Thoracic aorta (tissue), 2 donors: ENCODE data around the gene DOCK4. TPM values are rescaled to one million over a fixed set of nuclear protein-coding genes. Genes with fewer than 3 reads are reported as not detected.

Experiments
- ATAC-seq: fragments of 150-250 bp; one replicate; pipeline ENCODE4 v1.8.0; 2017; ENCODE audit warnings: low read depth; ENCODE audit not compliant: insufficient number of reproducible peaks, low FRiP score
- DNase-seq: peaks from one replicate; pipeline ENCODE4 v3.0.0-alpha.2; 2020; ENCODE audit warnings: low spot score
- H3K27ac ChIP-seq, 2 donors: fragments of 200-600 bp; sonication (generic); 1 replicate in 1 of 2; 2 replicates in 1 of 2; pipeline ENCODE4 v1.5.1; 2016; ENCODE audit warnings: mild to moderate bottlenecking in 2 of 2, moderate library complexity in 2 of 2
- H3K27me3 ChIP-seq: fragments of 200-600 bp; sonication (generic); replicated peaks from 2 replicates; pipeline ENCODE4 v1.6.0; 2016; ENCODE audit warnings: mild to moderate bottlenecking; ENCODE audit not compliant: insufficient read depth
- H3K36me3 ChIP-seq: fragments of 200-600 bp; sonication (generic); one replicate; pipeline ENCODE4 v1.5.1; 2016
- H3K4me1 ChIP-seq, 2 donors: fragments of 200-600 bp; sonication (generic); 1 replicate in 1 of 2; 2 replicates in 1 of 2; pipeline versions ENCODE4 v1.5.1 to v1.6.0; 2016; ENCODE audit warnings: low read depth in 2 of 2, mild to moderate bottlenecking in 1 of 2; ENCODE audit not compliant: control insufficient read depth in 1 of 2
- H3K4me3 ChIP-seq: fragments of 200-600 bp; sonication (generic); 2 replicates; pipeline ENCODE4 v1.5.1; 2016; ENCODE audit warnings: mild to moderate bottlenecking
- H3K9me3 ChIP-seq: fragments of 200-600 bp; sonication (generic); 2 replicates; pipeline ENCODE4 v1.5.1; 2016
- total RNA-seq, 2 donors: library from RNA; depleted of rRNA; stranded (reverse); fragments of >200 nt; gene quantifications; one replicate each; pipeline versions ENCODE4 v1.1.0 to v1.2.3, GENCODE V29; 2016
- TF ChIP-seq, protein P1 (sequence below): fragments of 200-600 bp; sonication (generic); IDR thresholded peaks from one replicate; pipeline ENCODE4 v1.5.1; 2019; ENCODE audit warnings: antibody characterized with exemption

DOCK4 gene
- total RNA-seq, 2 donors from 2014 or later: 22.3 to 71.5 TPM

DNA sequence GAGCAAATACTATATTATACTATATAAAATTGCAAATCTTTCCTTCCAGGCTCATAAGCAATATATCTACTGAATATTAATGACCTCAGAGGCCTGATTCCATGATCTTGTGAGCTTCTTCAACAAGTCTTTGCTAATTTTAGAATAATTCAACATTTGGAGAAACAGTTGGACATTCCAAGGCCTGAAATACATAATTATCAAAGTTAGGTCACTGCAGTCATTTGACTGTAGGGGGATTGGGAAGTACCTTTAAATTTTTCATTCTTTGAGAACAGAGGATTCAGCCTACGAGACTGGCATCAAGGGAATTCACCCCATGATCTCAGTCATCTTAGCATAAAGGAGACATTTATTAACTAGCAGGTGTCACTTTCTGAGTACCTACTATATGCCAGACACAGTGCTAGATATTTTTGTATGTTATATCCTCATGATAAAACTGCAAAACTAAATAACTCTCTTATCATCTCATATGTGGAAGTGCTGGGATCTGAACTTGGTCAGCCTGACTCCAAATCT lies 85.4 kb downstream of the DOCK4 start:
- ATAC-seq: no peak
- no peaks in the 10 kb centered on the region for H3K4me1 ChIP-seq
- TF ChIP-seq, protein P1, sequence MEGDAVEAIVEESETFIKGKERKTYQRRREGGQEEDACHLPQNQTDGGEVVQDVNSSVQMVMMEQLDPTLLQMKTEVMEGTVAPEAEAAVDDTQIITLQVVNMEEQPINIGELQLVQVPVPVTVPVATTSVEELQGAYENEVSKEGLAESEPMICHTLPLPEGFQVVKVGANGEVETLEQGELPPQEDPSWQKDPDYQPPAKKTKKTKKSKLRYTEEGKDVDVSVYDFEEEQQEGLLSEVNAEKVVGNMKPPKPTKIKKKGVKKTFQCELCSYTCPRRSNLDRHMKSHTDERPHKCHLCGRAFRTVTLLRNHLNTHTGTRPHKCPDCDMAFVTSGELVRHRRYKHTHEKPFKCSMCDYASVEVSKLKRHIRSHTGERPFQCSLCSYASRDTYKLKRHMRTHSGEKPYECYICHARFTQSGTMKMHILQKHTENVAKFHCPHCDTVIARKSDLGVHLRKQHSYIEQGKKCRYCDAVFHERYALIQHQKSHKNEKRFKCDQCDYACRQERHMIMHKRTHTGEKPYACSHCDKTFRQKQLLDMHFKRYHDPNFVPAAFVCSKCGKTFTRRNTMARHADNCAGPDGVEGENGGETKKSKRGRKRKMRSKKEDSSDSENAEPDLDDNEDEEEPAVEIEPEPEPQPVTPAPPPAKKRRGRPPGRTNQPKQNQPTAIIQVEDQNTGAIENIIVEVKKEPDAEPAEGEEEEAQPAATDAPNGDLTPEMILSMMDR: no peak

DNA sequence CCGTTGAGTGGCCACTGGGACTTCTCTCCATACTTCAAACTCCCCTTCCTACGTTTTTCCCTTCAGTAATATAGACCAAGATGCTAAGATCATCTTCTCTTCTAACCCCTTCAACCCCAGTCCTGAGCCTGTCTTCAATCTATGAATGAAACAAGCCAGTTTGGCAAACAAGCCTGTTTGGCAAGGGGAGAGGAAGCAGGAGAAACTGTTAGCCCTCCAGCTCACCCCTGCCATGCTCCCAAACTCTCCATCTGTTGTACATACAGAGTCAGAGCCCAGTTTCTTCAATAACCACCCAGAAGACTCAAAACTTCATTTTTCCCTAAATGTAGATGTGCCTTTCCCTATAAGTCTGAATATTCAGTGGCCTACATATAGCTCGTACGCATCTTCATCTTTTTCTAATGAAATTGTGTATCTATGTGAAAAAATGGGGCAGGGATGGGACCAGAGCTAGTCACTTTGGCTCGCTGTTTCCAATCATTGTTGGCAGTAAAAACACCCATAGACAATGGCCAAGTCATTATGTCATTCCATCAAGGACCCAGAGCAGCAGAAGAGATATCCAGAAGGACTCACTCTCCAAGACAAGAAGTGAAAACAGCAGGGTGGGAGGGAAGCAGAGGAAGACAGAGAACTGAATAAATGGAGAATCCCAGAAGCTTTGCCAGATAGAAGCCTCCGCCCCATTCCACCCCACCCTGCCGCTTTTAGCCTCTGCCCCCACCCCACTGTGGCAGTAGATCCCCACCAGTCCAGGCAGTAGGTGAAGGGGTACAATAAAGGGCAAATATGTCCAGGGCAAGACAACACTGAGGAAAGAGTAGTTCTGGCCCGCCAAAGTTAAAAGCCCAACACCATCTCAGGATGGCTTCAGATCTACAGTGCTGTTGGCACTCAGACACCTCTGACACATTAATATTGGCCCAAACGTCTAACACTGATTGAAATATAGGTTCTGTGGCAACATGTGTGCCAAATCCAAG lies 87.3 kb downstream of the DOCK4 start:
- TF ChIP-seq, protein P1: no peak
- DNase-seq (no peak), ATAC-seq (no peak)
- no peaks in the 10 kb centered on the region for H3K36me3 ChIP-seq
- no peak overlapping the region for H3K27ac ChIP-seq
- peaks cover 0 to 2% of the 10 kb centered on the region in 2 donors for H3K4me1 ChIP-seq
- no peaks in the 10 kb centered on the region for H3K9me3 ChIP-seq
- H3K4me3 ChIP-seq: no peak overlapping the region
- H3K27me3 ChIP-seq: no peaks in the 10 kb centered on the region

More for the DNA sequence above, 85.4 kb downstream of the DOCK4 start:
- Histone ChIP-seq H3K36me3 (no peaks in the 10 kb centered on the region), H3K27ac (no peak overlapping the region), H3K4me3 (no peak overlapping the region), H3K9me3 (no peaks in the 10 kb centered on the region), H3K27me3 (no peaks in the 10 kb centered on the region)
- DNase-seq: no peak

DNA sequence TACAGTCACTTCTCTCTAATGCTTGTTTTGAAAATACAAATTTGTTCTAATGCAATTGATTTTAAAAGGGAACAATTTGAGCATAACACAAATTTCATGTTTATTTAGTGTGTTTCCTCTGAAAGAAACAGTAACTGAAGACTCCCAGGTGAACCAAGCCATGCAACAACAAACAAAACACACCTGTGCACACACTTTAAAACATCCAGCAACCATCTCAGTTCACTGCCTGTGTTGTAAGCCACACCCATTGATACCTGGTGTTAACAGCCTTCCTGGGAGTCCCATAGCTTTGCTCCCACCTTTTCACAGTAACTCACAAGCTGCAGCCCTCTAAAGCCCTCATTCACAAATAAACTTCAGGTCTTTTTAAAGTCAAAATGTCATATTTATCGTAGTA lies 89.3 kb downstream of the DOCK4 start:
- Histone ChIP-seq H3K27me3 (no peaks in the 10 kb centered on the region), H3K4me3 (no peak overlapping the region), H3K27ac (no peak overlapping the region), H3K9me3 (no peaks in the 10 kb centered on the region), H3K4me1 (peaks cover 8 to 10% of the 10 kb centered on the region in 2 donors), H3K36me3 (no peaks in the 10 kb centered on the region)
- TF ChIP-seq, protein P1: no peak
- ATAC-seq (no peak), DNase-seq (no peak)

DNA sequence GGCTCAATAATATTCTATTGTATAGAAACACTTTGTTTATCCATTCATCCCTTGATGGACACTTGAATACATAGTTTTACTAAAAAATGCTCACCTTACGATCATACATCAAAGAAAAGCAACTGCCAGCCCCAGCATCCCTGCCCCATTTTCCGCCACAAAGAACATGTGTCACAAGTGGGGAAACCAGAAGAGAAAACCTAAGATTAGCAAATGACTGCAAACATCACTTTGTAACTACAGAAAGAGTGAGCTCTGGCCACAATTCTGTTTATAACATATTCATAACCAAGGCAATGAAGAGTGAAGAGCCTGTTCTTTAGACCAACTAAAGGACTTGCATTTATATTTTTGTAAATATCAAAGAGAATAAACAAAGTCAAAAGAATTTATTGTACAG lies 89.8 kb downstream of the DOCK4 start:
- TF ChIP-seq, protein P1: no peak
- H3K4me3 ChIP-seq: no peak overlapping the region

DNA sequence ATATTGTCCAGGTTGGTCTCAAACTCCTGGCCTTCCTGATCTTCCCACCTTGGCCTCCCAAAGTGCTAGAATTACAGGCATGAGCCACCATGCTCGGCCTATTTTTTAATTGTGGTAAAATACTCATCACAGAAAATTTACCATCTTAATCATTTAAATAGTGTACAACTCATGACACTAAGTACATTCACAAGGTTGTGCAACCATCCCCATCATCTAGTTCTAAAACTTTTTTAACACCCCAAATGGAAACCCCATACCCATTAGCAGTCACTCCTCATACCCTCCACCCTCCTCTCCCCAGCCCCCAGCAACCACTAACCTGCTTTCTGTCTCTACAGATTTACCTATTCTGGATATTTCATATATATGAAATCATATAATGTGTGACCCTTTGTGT lies 90.3 kb downstream of the DOCK4 start:
- Histone ChIP-seq H3K27me3 (no peaks in the 10 kb centered on the region), H3K4me3 (no peak overlapping the region), H3K4me1 (peaks cover 8 to 10% of the 10 kb centered on the region in 2 donors), H3K9me3 (no peaks in the 10 kb centered on the region), H3K27ac (no peak overlapping the region), H3K36me3 (no peaks in the 10 kb centered on the region)
- DNase-seq (no peak), ATAC-seq (no peak)
- TF ChIP-seq, protein P1: no peak

More for the DNA sequence above, 89.8 kb downstream of the DOCK4 start:
- Histone ChIP-seq H3K27ac (no peak overlapping the region), H3K27me3 (no peaks in the 10 kb centered on the region), H3K9me3 (no peaks in the 10 kb centered on the region), H3K36me3 (no peaks in the 10 kb centered on the region), H3K4me1 (peaks cover 8 to 10% of the 10 kb centered on the region in 2 donors)
- ATAC-seq (no peak), DNase-seq (no peak)
